ENCODE results near the gene FSCN2.

- no peak for TF ChIP-seq POLR2A (IDR thresholded peaks at IDR 0.05)
- TF ChIP-seq, protein P1, sequence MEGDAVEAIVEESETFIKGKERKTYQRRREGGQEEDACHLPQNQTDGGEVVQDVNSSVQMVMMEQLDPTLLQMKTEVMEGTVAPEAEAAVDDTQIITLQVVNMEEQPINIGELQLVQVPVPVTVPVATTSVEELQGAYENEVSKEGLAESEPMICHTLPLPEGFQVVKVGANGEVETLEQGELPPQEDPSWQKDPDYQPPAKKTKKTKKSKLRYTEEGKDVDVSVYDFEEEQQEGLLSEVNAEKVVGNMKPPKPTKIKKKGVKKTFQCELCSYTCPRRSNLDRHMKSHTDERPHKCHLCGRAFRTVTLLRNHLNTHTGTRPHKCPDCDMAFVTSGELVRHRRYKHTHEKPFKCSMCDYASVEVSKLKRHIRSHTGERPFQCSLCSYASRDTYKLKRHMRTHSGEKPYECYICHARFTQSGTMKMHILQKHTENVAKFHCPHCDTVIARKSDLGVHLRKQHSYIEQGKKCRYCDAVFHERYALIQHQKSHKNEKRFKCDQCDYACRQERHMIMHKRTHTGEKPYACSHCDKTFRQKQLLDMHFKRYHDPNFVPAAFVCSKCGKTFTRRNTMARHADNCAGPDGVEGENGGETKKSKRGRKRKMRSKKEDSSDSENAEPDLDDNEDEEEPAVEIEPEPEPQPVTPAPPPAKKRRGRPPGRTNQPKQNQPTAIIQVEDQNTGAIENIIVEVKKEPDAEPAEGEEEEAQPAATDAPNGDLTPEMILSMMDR (IDR thresholded peaks at IDR 0.05), result no peak
These were observed 18.8 kb upstream of the FSCN2 start for GRCh38 chr17:81509207-81509971.
